ENCODE results near the gene LPIN1.

DNA sequence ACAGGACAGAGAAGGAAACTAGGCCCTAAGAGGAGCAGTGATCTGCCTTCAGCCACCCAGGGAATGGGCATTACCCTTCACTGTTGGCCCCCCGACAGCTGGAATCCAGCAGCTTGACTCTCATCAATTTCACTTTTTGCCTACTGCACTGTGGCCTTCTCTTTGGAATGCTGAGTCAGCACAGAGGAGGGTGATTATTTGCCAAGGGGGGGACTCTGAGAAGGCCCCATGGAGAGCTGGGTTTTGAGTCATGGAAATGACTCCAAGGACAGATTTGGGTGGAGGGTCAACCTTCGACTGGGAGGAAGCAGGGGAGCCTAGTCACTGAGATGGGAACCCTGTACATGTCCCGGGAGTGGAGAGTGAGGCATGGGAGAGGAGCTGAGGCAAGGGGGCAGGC is 38.3 kb upstream of the LPIN1 start:
- TF ChIP-seq, protein P1, sequence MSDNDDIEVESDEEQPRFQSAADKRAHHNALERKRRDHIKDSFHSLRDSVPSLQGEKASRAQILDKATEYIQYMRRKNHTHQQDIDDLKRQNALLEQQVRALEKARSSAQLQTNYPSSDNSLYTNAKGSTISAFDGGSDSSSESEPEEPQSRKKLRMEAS (IDR thresholded peaks at IDR 0.05), result no peak
- TF ChIP-seq EZH2 (IDR thresholded peaks at IDR 0.05; ENCODE audit: low read depth, low read length, severe bottlenecking), result no peak
- TF ChIP-seq BACH1 (IDR thresholded peaks at IDR 0.05; ENCODE audit: low read length), result peak; percentile 41; the same call in 1 of the 2 replicates
- no peak for TF ChIP-seq EP300 (IDR thresholded peaks at IDR 0.05; ENCODE audit: borderline replicate concordance in 1 of 2, low read depth in 2 of 2, low read length in 2 of 2)
- TF ChIP-seq, protein P2, sequence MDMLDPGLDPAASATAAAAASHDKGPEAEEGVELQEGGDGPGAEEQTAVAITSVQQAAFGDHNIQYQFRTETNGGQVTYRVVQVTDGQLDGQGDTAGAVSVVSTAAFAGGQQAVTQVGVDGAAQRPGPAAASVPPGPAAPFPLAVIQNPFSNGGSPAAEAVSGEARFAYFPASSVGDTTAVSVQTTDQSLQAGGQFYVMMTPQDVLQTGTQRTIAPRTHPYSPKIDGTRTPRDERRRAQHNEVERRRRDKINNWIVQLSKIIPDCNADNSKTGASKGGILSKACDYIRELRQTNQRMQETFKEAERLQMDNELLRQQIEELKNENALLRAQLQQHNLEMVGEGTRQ (IDR thresholded peaks at IDR 0.05; ENCODE audit: low read length), result no peak
- no peak for TF ChIP-seq POLR2A (IDR thresholded peaks at IDR 0.05; ENCODE audit: control extremely low read depth in 1 of 2, low read depth in 2 of 2, low read length in 2 of 2)
- TF ChIP-seq, protein P3, sequence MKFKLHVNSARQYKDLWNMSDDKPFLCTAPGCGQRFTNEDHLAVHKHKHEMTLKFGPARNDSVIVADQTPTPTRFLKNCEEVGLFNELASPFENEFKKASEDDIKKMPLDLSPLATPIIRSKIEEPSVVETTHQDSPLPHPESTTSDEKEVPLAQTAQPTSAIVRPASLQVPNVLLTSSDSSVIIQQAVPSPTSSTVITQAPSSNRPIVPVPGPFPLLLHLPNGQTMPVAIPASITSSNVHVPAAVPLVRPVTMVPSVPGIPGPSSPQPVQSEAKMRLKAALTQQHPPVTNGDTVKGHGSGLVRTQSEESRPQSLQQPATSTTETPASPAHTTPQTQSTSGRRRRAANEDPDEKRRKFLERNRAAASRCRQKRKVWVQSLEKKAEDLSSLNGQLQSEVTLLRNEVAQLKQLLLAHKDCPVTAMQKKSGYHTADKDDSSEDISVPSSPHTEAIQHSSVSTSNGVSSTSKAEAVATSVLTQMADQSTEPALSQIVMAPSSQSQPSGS (IDR thresholded peaks at IDR 0.05; ENCODE audit: low read length), result no peak
- no peak for TF ChIP-seq TAF1 (IDR thresholded peaks at IDR 0.05; ENCODE audit: low read depth, low read length)
- TF ChIP-seq NRF1 (IDR thresholded peaks at IDR 0.05; ENCODE audit: low read depth, low read length), result no peak
- TF ChIP-seq, protein P4, sequence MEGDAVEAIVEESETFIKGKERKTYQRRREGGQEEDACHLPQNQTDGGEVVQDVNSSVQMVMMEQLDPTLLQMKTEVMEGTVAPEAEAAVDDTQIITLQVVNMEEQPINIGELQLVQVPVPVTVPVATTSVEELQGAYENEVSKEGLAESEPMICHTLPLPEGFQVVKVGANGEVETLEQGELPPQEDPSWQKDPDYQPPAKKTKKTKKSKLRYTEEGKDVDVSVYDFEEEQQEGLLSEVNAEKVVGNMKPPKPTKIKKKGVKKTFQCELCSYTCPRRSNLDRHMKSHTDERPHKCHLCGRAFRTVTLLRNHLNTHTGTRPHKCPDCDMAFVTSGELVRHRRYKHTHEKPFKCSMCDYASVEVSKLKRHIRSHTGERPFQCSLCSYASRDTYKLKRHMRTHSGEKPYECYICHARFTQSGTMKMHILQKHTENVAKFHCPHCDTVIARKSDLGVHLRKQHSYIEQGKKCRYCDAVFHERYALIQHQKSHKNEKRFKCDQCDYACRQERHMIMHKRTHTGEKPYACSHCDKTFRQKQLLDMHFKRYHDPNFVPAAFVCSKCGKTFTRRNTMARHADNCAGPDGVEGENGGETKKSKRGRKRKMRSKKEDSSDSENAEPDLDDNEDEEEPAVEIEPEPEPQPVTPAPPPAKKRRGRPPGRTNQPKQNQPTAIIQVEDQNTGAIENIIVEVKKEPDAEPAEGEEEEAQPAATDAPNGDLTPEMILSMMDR (IDR thresholded peaks at IDR 0.05; ENCODE audit: control extremely low read depth in 1 of 3, insufficient read depth in 1 of 3, low read depth in 1 of 3, low read length in 3 of 3), result no peak

Data from H1 (cell line).